HCT116 (cell line): ENCODE measurements around the gene LCMT1. TPM values are rescaled to one million over a fixed set of nuclear protein-coding genes. Genes with fewer than 3 reads are reported as not detected.

Experiments used
- ATAC-seq: fragments of 200-7000 bp; cut with Tn5 transposase; 2 replicates; pipeline ENCODE4 v1.9.1; 2020; ENCODE audit warnings: mild to moderate bottlenecking, moderate library complexity
- BruUV-seq: library from RNA; stranded (reverse); fragments of 400-500 nt; replicated peaks from 2 replicates; lab custom pipeline; 2021; lab: Mats Ljungman, UMichigan
- CTCF ChIA-PET: fragments of 300-600 bp; sonication (Branson Sonifier 250); formaldehyde crosslinking; loops from one replicate; lab custom pipeline; 2021; ENCODE audit warnings: antibody characterized with exemption; lab: Charles Lee
- POLR2A ChIA-PET: fragments of 300-600, 350-600 bp; sonication (Branson Sonifier 250); formaldehyde crosslinking; loops from one replicate; lab custom pipeline; 2021; ENCODE audit warnings: antibody characterized with exemption; lab: Charles Lee
- RAD21 ChIA-PET, 2 experiments: fragments of 300-600 bp; sonication (Branson Sonifier 250); formaldehyde crosslinking; loops; one replicate each; lab custom pipeline; 2023; ENCODE audit warnings: low total read pairs in 2 of 2; ENCODE audit not compliant: uncharacterized antibody in 2 of 2, unreplicated experiment in 2 of 2, low non-redundant PET in 1 of 2; lab: Charles Lee
- DNase-seq: peaks from one replicate; pipeline ENCODE4 v3.0.0-alpha.2; 2010; ENCODE audit warnings: low read depth, low spot score
- H2AFZ ChIP-seq: fragments of 200-600 bp; shearing (Covaris generic), sonication (generic); 2 replicates; pipeline ENCODE4 v1.6.1; 2017; ENCODE audit warnings: low read depth, mixed run types, mixed read lengths, antibody characterized with exemption, low read length; ENCODE audit not compliant: poor library complexity, severe bottlenecking
- H3K27ac ChIP-seq: 2 replicates; pipeline ENCODE4 v1.5.1; 2012; ENCODE audit warnings: low read depth, low read length
- H3K27me3 ChIP-seq: fragments of 200-600 bp; sonication (generic); 2 replicates; pipeline ENCODE4 v1.6.1; 2016; ENCODE audit warnings: mixed run types, low read length, mixed read lengths; ENCODE audit not compliant: insufficient read depth
- H3K36me3 ChIP-seq, 2 experiments: fragments of 200-500 bp in 1 of 2; fragments of 200-600 bp in 1 of 2; sonication (Bioruptor generic) in 1 of 2; sonication (generic) in 1 of 2; 2 replicates each; pipeline versions ENCODE4 v1.5.1 to v1.6.1; 2014 to 2016; ENCODE audit warnings: low read length in 2 of 2, inconsistent platforms in 1 of 2, mixed read lengths in 1 of 2, mixed run types in 1 of 2; ENCODE audit not compliant: insufficient read depth in 2 of 2, control insufficient read depth in 1 of 2
- H3K4me1 ChIP-seq, 2 experiments: fragments of 200-600 bp in 1 of 2; sonication (generic) in 1 of 2; 2 replicates each; pipeline versions ENCODE4 v1.5.1 to v1.6.1; 2012 to 2017; ENCODE audit warnings: low read length in 2 of 2, inconsistent platforms in 1 of 2, mild to moderate bottlenecking in 1 of 2, mixed read lengths in 1 of 2, mixed run types in 1 of 2, moderate library complexity in 1 of 2; ENCODE audit not compliant: insufficient read depth in 2 of 2, control insufficient read depth in 1 of 2
- H3K4me2 ChIP-seq: fragments of 200-600 bp; sonication (generic); 2 replicates; pipeline ENCODE4 v1.6.1; 2017; ENCODE audit warnings: mixed run types, low read length, mixed read lengths
- H3K4me3 ChIP-seq, 2 experiments: fragments of 200-600 bp in 1 of 2; sonication (generic) in 1 of 2; replicated peaks in 1 of 2; 2 replicates each; pipeline ENCODE4 v1.5.1; 2011 to 2016; ENCODE audit warnings: low read length in 2 of 2, control low read depth in 1 of 2, low read depth in 1 of 2, mild to moderate bottlenecking in 1 of 2, mixed read lengths in 1 of 2, mixed run types in 1 of 2
- H3K79me2 ChIP-seq: fragments of 200-600 bp; sonication (generic); 2 replicates; pipeline ENCODE4 v1.6.1; 2017; ENCODE audit warnings: mild to moderate bottlenecking, mixed run types, low read length, moderate library complexity, mixed read lengths; ENCODE audit not compliant: insufficient read depth
- H3K9ac ChIP-seq: fragments of 200-600 bp; sonication (generic); 2 replicates; pipeline ENCODE4 v1.6.1; 2016; ENCODE audit warnings: low read length, mixed read lengths
- H3K9me2 ChIP-seq: fragments of 200-600 bp; sonication (generic), shearing (Covaris generic); 2 replicates; pipeline ENCODE4 v1.6.1; 2017; ENCODE audit warnings: mixed run types, mild to moderate bottlenecking, moderate library complexity; ENCODE audit not compliant: insufficient read depth
- H3K9me3 ChIP-seq, 2 experiments: fragments of 200-500 bp in 1 of 2; fragments of 200-600 bp in 1 of 2; sonication (Bioruptor generic) in 1 of 2; sonication (generic) in 1 of 2; 2 replicates each; pipeline ENCODE4 v1.6.1; 2014 to 2017; ENCODE audit warnings: low read length in 2 of 2, mixed read lengths in 2 of 2, inconsistent platforms in 1 of 2, low read depth in 1 of 2, mild to moderate bottlenecking in 1 of 2, mixed run types in 1 of 2, moderate library complexity in 1 of 2; ENCODE audit not compliant: control insufficient read depth in 1 of 2, insufficient read depth in 1 of 2
- H4K20me1 ChIP-seq: fragments of 200-600 bp; sonication (generic), shearing (Covaris generic); 2 replicates; pipeline ENCODE4 v1.6.1; 2017; ENCODE audit warnings: mixed run types, mild to moderate bottlenecking, moderate library complexity; ENCODE audit not compliant: insufficient read depth
- CEBPB ChIP-seq: IDR thresholded peaks from 2 replicates; pipeline ENCODE4 v1.6.1; 2012; ENCODE audit warnings: low read depth
- EGR1 ChIP-seq: IDR thresholded peaks from 2 replicates; pipeline ENCODE4 v1.6.1; 2012; ENCODE audit warnings: low read depth
- EZH2 ChIP-seq: fragments of 200-600 bp; sonication (generic); IDR thresholded peaks from 2 replicates; pipeline ENCODE4 v1.6.1; 2017; ENCODE audit warnings: antibody characterized with exemption, mixed run types
- FOSL1 ChIP-seq: IDR thresholded peaks from 2 replicates; pipeline ENCODE4 v1.6.1; 2012; ENCODE audit warnings: low read depth
- JUND ChIP-seq: IDR thresholded peaks from 2 replicates; pipeline ENCODE4 v1.6.1; 2012
- TCF7L2 ChIP-seq: IDR thresholded peaks from 2 replicates; pipeline ENCODE4 v1.7.0; 2011; ENCODE audit warnings: borderline replicate concordance, inconsistent platforms; ENCODE audit not compliant: insufficient read depth, insufficient read length; ENCODE audit errors: extremely low read depth
- YY1 ChIP-seq: IDR thresholded peaks from 2 replicates; pipeline ENCODE4 v1.6.1; 2011; ENCODE audit warnings: low read length, low read depth, moderate library complexity, mild to moderate bottlenecking; ENCODE audit not compliant: insufficient replicate concordance; ENCODE audit errors: extremely low read depth
- ZFX ChIP-seq: fragments of 450-650 bp; IDR thresholded peaks from 2 replicates; pipeline ENCODE4 v1.6.1; 2017
- intact Hi-C: fragments of 100-400 bp; cut with micrococcal nuclease; formaldehyde crosslinking; loops from 2 replicates; pipeline ENCODE4 v1.10.0; 2022
- total RNA-seq: library from RNA; stranded (reverse); gene quantifications from one replicate; pipeline ENCODE4 v1.2.1, GENCODE V29; 2021; ENCODE audit not compliant: unreplicated experiment
- TF ChIP-seq, protein P1 (sequence below): IDR thresholded peaks from 2 replicates; pipeline ENCODE4 v1.6.1; 2012; ENCODE audit warnings: low read depth

Gene LCMT1
- total RNA-seq, 1 experiment from 2014 or later: 52.4 TPM

DNA sequence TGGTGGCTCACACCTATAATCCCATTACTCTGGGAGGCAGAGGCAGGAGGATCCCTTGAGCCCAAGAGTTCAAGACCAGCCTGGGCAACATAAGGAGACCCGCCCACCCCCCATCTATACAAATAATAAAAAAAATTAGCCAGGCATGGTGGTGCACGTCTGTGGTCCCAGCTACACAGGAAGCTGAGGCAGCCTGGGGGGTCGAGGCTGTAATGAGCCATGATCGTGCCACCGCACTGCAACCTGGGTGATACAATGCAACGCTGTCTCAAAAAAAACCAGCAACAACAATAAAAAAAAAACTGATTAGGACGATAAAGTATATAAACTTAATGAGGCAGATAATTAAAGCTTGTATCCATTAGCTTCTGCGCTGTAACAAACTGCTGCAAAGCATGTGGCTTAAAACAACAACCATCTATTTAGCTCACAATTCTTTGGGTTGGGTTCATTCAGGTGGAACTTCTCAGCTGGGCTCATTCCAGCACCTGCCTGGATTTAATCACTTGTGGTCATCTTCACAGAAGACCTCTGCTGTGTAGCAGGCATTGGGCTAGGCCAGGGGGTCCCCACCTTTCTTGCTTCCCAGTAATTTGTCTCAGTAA is 45.8 kb downstream of the LCMT1 start:
- Histone ChIP-seq H3K4me2 (no peak overlapping the region), H3K9me2 (no peaks in the 10 kb centered on the region), H3K9me3 (no peaks in the 10 kb centered on the region), H3K9ac (no peak overlapping the region), H4K20me1 (no peaks in the 10 kb centered on the region), H3K27me3 (no peaks in the 10 kb centered on the region), H3K4me3 (no peak overlapping the region), H3K79me2 (no peaks in the 10 kb centered on the region), H3K4me1 (peaks cover 10 to 16% of the 10 kb centered on the region in 2 experiments), H2AFZ (no peak overlapping the region), H3K36me3 (peaks cover 3 to 6% of the 10 kb centered on the region in 2 experiments; a peak in 2 of 4 replicates), H3K27ac (no peak overlapping the region)
- ATAC-seq (no peak), DNase-seq (no peak)
- no TSS peak for BruUV-seq
- no peak for TF ChIP-seq JUND
- TF ChIP-seq FOSL1: no peak
- no peak for TF ChIP-seq YY1
- TF ChIP-seq ZFX: no peak
- no peak for TF ChIP-seq TCF7L2
- no peak for TF ChIP-seq EZH2
- TF ChIP-seq EGR1: no peak
- TF ChIP-seq CEBPB: no peak
- TF ChIP-seq, protein P1, sequence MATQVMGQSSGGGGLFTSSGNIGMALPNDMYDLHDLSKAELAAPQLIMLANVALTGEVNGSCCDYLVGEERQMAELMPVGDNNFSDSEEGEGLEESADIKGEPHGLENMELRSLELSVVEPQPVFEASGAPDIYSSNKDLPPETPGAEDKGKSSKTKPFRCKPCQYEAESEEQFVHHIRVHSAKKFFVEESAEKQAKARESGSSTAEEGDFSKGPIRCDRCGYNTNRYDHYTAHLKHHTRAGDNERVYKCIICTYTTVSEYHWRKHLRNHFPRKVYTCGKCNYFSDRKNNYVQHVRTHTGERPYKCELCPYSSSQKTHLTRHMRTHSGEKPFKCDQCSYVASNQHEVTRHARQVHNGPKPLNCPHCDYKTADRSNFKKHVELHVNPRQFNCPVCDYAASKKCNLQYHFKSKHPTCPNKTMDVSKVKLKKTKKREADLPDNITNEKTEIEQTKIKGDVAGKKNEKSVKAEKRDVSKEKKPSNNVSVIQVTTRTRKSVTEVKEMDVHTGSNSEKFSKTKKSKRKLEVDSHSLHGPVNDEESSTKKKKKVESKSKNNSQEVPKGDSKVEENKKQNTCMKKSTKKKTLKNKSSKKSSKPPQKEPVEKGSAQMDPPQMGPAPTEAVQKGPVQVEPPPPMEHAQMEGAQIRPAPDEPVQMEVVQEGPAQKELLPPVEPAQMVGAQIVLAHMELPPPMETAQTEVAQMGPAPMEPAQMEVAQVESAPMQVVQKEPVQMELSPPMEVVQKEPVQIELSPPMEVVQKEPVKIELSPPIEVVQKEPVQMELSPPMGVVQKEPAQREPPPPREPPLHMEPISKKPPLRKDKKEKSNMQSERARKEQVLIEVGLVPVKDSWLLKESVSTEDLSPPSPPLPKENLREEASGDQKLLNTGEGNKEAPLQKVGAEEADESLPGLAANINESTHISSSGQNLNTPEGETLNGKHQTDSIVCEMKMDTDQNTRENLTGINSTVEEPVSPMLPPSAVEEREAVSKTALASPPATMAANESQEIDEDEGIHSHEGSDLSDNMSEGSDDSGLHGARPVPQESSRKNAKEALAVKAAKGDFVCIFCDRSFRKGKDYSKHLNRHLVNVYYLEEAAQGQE: no peak
- CTCF ChIA-PET: no interaction called here
- intact Hi-C loops: no loop called here
- POLR2A ChIA-PET: no interaction called here
- RAD21 ChIA-PET: no interaction called here
